KBM-7 (cell line): ENCODE data around the gene STMND1.
"Not testable (repeated sequence)": the region's sequence is repeated elsewhere in the genome, so short reads cannot be mapped to it uniquely, and the experiment has no call there.

Experiments
- DNase-seq: peaks from one replicate; pipeline ENCODE4 v3.0.0-alpha.2; 2015
- in situ Hi-C: fragments of 300-500 bp; cut with MboI; formaldehyde crosslinking; loops from 2 replicates; pipeline ENCODE4 v1.14.3; 2020; ENCODE audit warnings: low sequenced_read_pairs, low pct_unique_long_range_greater_than_20kb, mixed read lengths

The STMND1 gene

GRCh38 chr6:17101422-17102257 is at the start of gene STMND1:
STMND1 (plus strand) TSS chr6:17102050; CDS start chr6:17102258, 208 bp downstream.
- no peak for DNase-seq
- in situ Hi-C loops, result no loop called here

- in situ Hi-C loops, result no loop called here
- DNase-seq, result no peak
Measured at GRCh38 chr6:17054647-17055046, 47.2 kb upstream of the STMND1 start.

GRCh38 chr6:17057322-17057721 is 44.5 kb upstream of the STMND1 start:
- in situ Hi-C loops, result no loop called here

GRCh38 chr6:17058550-17058949 is 43.3 kb upstream of the STMND1 start:
- no peak for DNase-seq
- in situ Hi-C loops, result no loop called here

More at GRCh38 chr6:17057322-17057721, 44.5 kb upstream of the STMND1 start:
- no peak for DNase-seq

GRCh38 chr6:17059022-17059421 is 42.8 kb upstream of the STMND1 start:
- in situ Hi-C loops, result no loop called here
- no peak for DNase-seq

- no peak for DNase-seq
- in situ Hi-C loops, result no loop called here
Measured at GRCh38 chr6:17059850-17060249, 42.0 kb upstream of the STMND1 start.

- DNase-seq, result no peak
- in situ Hi-C loops, result no loop called here
Measured at GRCh38 chr6:17061097-17061496, 40.8 kb upstream of the STMND1 start.

GRCh38 chr6:17062871-17063440 is 38.9 kb upstream of the STMND1 start:
- in situ Hi-C loops, result no loop called here
- no peak for DNase-seq

GRCh38 chr6:17064975-17065374 is 36.9 kb upstream of the STMND1 start:
- DNase-seq, result no peak
- in situ Hi-C loops, result no loop called here

GRCh38 chr6:17066610-17067009 is 35.2 kb upstream of the STMND1 start:
- no peak for DNase-seq
- in situ Hi-C loops, result no loop called here

- in situ Hi-C loops, DNase-seq: not testable (repeated sequence)
Measured at GRCh38 chr6:17068972-17069371, 32.9 kb upstream of the STMND1 start.

GRCh38 chr6:17070400-17070799 is 31.4 kb upstream of the STMND1 start:
- DNase-seq, in situ Hi-C loops: not testable (repeated sequence)

GRCh38 chr6:17073596-17073995 is 28.3 kb upstream of the STMND1 start:
- DNase-seq, in situ Hi-C loops: not testable (repeated sequence)

- no peak for DNase-seq
- in situ Hi-C loops, result no loop called here
Measured at GRCh38 chr6:17081273-17081672, 20.6 kb upstream of the STMND1 start.

- in situ Hi-C loops, result no loop called here
- DNase-seq, result no peak
Measured at GRCh38 chr6:17081860-17082508, 19.9 kb upstream of the STMND1 start.

GRCh38 chr6:17083397-17083796 is 18.5 kb upstream of the STMND1 start:
- DNase-seq, result no peak
- in situ Hi-C loops, result no loop called here

- in situ Hi-C loops, result no loop called here
- DNase-seq, result peak; percentile 37
Measured at GRCh38 chr6:17086469-17086868, 15.4 kb upstream of the STMND1 start.

- no peak for DNase-seq
- in situ Hi-C loops, result no loop called here
Measured at GRCh38 chr6:17088091-17088611, 13.7 kb upstream of the STMND1 start.

- DNase-seq, result no peak
Measured at GRCh38 chr6:17091122-17091521, 10.7 kb upstream of the STMND1 start.

GRCh38 chr6:17093686-17094085 is 8.2 kb upstream of the STMND1 start:
- in situ Hi-C loops, result no loop called here
- no peak for DNase-seq

More at GRCh38 chr6:17091122-17091521, 10.7 kb upstream of the STMND1 start:
- in situ Hi-C loops, result no loop called here
